GM12874 (cell line): Measurements from ENCODE around the gene GDPD5.

Experiments
- TF ChIP-seq, protein P1 (sequence below): IDR thresholded peaks from 2 replicates; pipeline ENCODE4 v1.5.1; 2011; ENCODE audit warnings: low read depth, mild to moderate bottlenecking, control low read depth, low read length, moderate library complexity; ENCODE audit not compliant: insufficient read depth

Gene GDPD5

GRCh38 chr11:75562048-75562835 lies 36.5 kb upstream of the GDPD5 start, which contains the start of gene SERPINH1:
Gene SERPINH1 (plus strand): TSS chr11:75562253. CDS start chr11:75566350, 4,097 bp downstream.
- TF ChIP-seq, protein P1, sequence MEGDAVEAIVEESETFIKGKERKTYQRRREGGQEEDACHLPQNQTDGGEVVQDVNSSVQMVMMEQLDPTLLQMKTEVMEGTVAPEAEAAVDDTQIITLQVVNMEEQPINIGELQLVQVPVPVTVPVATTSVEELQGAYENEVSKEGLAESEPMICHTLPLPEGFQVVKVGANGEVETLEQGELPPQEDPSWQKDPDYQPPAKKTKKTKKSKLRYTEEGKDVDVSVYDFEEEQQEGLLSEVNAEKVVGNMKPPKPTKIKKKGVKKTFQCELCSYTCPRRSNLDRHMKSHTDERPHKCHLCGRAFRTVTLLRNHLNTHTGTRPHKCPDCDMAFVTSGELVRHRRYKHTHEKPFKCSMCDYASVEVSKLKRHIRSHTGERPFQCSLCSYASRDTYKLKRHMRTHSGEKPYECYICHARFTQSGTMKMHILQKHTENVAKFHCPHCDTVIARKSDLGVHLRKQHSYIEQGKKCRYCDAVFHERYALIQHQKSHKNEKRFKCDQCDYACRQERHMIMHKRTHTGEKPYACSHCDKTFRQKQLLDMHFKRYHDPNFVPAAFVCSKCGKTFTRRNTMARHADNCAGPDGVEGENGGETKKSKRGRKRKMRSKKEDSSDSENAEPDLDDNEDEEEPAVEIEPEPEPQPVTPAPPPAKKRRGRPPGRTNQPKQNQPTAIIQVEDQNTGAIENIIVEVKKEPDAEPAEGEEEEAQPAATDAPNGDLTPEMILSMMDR = no peak

DNA sequence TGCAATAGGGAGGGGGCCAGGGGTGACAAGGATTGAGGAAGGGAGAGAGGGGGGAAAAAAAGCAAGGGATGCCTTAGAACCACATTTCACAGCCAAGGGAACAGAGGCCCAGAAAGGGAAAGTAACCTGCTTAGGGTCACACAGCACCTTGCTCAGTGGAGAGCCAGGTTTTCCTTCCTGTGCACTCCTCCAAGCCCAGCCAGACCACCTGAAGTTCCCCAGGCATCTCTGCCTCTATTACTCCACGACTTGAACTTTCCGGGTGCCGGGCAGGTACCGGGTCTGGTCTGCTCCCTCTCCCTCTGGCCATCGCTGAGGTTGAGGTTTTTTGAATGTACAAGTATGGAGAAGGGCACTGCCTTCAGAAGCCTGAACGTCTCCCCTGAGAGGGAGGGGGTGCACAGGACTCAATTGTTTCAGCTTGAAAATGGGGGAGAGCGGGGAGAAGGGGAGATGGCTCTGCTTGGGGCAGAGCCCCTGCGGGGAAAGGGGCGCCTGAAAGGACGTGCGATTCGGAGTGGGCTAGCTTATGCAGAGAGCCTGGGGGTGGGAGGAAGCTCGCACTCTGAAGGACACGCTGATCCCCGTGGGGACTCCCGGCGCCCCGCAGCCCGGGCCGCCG lies 35.8 kb upstream of the GDPD5 start:
- TF ChIP-seq, protein P1 = no peak

GRCh38 chr11:75560644-75561043 lies 34.9 kb upstream of the GDPD5 start:
- TF ChIP-seq, protein P1 = no peak

DNA sequence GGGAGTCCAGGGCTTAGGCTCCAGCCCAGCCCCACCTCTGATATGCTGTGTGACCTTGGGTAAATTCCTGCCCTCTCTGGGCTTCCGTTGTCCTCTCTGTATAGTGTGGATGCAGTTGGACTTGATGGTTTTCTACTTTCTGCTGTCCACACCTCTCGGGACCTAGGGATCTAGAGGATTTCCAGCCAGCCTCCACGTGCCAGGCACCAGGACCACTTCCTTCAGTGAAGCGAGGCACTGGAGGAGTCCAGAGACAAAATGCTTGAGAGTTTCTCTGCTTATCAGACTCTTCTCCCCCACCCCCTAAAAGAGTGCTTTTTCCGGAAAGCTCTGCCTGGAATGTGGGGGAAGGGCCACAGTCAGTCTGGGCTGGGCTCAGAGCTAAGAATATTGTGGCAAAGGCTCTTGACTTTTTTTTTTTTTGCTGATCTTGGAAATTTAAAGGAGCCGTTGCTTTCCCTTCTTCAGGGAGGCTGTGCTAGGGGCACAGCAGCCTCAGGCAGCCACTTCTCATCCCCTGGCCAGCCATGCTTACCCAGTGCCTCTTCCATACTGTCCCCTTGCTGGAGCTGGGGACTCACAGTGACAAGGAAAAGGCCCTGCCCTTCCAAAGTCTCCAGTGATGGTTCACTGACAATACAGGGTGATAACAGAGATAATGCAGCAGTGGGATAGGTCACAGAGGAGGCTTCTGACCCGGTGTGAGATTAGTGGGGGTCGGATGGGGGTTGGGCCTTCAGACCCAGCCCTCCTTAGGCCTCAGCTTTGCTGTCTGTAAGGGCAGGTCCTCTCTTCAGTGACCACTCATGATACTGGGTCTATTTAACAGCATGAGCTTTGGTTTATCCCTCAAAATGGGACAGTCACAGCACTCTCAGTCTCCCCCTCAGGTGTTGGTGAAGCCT lies 33.5 kb upstream of the GDPD5 start:
- TF ChIP-seq, protein P1 = no peak

DNA sequence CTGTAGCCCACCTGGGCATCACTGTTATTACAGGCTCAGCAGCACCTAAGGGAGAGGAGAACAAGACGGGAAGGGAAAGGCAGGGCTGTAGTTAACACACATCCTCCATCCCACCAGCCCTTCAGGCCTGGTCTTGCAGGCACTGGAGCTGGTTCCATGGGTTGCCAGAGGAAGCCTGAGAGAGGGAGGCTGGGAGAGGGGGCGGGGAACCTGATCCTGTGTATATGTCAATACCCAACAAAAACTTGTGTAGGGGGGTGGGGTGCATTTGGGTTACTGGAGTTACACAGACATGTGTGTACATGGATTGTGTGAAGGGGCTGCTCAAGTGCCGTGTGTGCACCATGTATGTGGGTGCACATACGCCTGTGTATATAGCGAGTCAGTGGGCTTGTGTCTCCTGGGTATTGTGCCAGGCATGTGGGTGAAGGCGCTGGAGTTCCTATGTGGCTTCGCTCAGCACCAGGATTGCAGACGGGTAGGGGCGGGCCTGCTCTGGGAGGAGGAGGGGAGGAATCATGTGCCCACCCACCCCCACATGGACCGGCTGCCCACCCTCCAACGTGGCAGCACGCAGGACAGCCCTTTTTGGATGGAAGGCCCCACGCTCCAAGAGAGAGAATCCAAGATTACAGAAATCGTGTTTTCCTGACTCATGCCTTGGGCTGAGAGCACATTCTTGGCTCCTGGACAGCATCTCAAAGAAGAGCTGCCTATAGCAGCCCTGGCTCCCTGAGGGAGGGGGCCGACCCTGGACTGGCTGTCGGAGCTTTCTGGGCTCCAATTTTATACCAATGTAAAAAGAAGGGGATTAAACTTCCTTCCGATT lies 32.1 kb upstream of the GDPD5 start:
- TF ChIP-seq, protein P1 = no peak

GRCh38 chr11:75556275-75556674 lies 30.5 kb upstream of the GDPD5 start:
- TF ChIP-seq, protein P1 = no peak
